Activated CD4-positive, CD25-positive, alpha-beta regulatory T cell treated with anti-CD3 and anti-CD28 coated beads, Interleukin-2, amount 50 U/mL, for 16 hours (primary cell): ENCODE results near the gene BIRC3.
"Not testable (repeated sequence)": the region's sequence is repeated elsewhere in the genome, so short reads cannot be mapped to it uniquely, and the experiment has no call there.

Source experiments
- DNase-seq: peaks from one replicate; pipeline ENCODE4 v3.0.0-alpha.2; 2020; ENCODE audit warnings: low read depth, low spot score

BIRC3 gene

GRCh38 chr11:102295045-102295444 is 22.2 kb upstream of the BIRC3 start:
- no peak for DNase-seq

- not testable (repeated sequence) for DNase-seq
These were observed 20.5 kb upstream of the BIRC3 start for GRCh38 chr11:102296757-102297156.

DNA sequence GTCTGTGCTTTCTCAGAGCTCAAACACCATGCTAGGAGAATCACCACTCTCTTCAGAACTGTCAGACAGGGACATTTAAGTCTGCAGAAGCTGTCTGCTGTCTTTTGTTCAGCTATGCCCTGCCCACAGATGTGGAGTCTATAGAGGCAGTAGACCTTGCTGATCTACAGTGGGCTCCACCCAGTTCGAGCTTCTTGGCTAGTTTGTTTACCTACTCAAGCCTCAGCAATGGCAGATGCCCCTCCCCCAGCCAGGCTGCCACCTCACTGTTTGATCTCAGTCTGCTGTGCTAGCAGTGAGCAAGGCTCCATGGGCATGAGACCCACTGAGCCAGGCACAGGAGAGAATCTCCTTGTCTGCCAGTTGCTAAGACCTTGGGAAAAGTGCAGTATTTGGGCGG is 16.4 kb upstream of the BIRC3 start:
- DNase-seq = peak; percentile 37

DNA sequence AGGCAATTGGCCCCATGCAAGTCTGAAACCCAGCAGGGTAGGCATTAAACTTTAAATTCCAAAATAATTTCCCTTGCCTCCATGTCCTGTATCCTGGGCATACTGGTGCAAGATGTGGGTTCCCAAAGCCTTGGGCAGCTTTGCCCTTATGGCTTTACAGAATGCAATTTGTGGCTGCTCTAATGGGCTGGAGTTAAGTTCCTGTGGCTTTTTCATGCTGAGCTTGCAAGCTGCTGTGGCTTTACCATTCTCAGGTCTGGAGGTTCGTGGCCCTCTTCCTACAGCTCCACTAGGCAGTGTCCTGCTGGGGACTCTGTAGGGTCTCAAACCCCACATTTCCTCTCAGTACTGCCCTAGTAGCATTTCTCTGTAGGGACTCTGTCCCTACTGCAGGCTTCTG is 15.0 kb upstream of the BIRC3 start:
- DNase-seq = no peak

GRCh38 chr11:102304686-102305085 is 12.6 kb upstream of the BIRC3 start:
- DNase-seq = no peak

DNA sequence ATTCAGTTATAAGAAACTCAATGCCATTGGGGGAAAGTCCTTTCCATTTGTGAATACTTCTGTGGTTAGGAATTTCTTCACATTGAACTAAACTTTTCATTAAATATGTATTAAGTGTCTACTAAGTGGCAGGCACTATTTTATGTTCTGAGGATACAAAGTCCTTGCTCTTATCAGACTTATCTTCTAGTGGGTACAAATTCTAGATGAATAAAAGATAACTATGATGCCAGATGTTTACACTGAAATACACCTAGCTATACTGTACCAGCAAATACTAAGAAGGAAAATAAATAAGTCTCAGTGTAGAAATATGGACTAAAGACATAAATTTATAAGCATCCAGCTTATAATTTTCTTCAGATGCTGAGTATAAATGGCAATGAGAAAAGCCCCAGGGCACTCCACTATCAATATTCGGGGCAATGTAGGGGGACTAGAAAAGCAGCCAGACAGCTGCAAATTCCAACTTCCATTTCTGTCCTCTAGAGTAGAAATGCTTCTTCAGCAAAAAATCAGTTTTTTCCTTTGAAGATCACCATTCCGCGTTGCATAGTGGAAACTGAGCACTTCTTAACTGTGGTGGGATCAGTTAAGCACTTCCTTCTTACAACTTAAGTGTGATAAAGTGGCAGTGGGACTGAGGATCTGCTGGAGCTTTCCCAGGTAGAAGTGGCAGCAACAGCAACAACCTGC is 11.8 kb upstream of the BIRC3 start:
- no peak for DNase-seq

- no peak for DNase-seq
These were observed 11.2 kb upstream of the BIRC3 start for GRCh38 chr11:102306048-102306597.

DNA sequence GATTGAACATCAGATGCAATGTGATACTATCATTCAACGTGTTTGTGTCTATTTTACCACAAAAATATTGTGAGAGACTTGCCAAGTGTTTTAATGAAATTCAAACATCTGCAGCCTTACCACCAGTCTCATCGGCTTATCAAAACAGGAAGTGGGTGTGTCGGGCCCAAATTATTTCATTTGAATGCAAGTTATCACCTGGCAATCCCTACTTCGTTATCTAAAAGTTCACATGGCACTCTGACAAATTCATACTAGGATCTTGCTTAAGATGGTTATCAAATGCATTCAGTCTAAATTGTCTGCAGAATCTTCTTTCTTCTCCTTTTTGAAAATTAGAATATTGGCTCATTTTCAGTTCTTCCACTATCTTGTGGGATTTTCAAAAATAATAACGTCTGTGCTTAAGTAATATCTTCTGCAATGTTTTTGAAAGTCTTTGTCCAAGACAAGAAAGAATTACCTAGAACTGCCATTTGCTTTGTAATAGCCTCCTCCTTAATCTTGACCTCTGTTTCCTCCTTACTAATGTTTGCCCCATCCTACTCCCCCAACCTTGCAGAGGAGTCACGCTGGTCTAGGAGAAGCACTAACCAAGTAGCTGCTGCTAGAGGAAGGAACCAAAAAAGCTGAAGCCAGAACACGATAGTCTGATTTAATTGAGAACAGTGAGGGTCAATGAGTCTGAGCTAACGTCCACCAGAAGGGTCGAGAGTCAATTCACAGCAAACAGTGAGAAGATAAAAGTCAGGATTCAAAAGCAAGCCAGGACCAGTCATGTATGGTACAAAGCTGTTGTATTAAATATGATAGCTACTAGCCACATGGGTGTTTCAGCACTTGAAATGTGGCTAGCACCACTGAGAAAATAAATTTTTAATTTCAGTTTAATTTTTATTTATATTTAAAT is 10.2 kb upstream of the BIRC3 start:
- DNase-seq = no peak

- no peak for DNase-seq
These were observed 9.6 kb upstream of the BIRC3 start for GRCh38 chr11:102307727-102308038.

GRCh38 chr11:102309621-102310541 is 7.4 kb upstream of the BIRC3 start:
- no peak for DNase-seq

- DNase-seq = no peak
These were observed 4.6 kb upstream of the BIRC3 start for GRCh38 chr11:102312667-102313066.

GRCh38 chr11:102313238-102313940 is 3.9 kb upstream of the BIRC3 start:
- no peak for DNase-seq

DNA sequence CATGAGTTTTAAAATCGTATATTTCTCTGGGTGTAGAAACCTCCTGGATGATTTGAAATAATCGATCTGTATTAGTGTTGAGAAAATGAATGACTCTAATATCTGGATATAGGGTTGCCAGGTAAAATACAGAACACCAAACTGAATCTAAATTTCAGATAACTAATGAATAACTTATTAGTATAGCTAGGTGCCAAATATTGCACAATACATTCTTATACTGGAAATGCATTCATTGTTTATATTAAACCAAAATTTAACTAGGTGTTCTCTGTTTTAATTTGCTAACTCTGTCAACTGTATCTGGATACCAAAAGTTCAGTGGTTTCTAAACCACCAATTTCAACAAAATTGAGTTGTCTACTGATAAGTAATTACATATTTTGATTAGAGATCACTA is 2.5 kb upstream of the BIRC3 start:
- DNase-seq = no peak

- DNase-seq = no peak
These were observed 859 bp upstream of the BIRC3 start for GRCh38 chr11:102316346-102316904.

GRCh38 chr11:102317768-102318103 is 452 bp downstream of the BIRC3 start:
- DNase-seq = no peak

DNA sequence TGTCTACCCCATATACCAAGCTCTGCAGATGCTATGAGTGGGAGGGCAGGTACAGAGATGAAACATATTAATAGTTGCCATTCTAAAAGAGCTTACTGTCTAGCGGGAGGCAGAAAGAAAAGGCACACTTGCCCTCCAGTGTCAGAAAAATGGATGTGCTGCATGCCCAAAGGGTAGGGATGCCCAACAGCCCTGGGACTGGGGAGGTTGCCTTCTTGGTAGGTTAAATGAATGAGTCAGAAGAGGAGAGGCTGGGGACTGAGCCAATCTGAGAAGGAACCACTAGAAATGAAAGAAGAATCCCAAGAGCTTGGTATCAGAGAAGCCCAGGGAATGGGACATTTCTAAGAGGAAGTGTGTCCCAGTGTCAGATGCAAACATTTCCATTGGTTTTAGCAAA is 1.2 kb downstream of the BIRC3 start:
- DNase-seq = peak; percentile 43

GRCh38 chr11:102319544-102319943 is 2.3 kb downstream of the BIRC3 start:
- no peak for DNase-seq

DNA sequence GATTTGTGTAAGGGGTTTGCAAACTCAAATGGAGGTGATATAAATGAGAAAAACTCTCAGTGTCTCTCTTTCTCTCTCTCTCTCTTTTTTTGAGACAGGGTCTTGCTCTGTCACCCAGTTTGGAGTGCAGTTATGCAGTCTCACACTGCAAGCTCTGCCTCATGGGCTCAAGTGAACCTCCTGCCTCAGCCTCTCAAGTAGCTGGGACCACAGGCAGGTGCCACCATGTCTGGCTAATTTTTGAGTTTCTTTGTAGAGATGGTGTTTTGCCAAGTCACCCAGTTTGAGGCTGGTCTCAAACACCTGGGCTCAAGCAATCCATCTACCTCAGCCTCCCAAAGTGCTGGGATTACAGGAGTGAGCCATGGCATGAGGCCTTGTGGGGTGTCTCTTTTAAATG is 2.9 kb downstream of the BIRC3 start:
- DNase-seq = no peak

DNA sequence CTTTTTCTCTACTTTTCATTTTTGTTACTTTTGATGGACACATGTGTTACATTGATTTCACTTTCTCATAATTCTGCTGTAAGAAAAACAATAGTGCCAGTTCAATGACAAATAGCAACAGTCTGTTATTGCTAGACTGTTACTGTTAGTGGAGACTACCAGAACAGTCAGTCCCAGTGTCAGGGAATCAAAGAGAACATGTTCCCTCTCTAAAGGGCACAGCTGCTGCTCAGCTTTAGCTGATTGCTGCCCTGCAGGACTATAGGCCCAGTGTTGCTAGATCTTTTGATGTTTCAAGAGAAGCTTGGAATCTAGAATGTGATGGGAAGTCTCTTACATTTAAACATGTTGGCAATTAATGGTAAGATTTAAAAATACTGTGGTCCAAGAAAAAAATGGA is 3.4 kb downstream of the BIRC3 start:
- no peak for DNase-seq

DNA sequence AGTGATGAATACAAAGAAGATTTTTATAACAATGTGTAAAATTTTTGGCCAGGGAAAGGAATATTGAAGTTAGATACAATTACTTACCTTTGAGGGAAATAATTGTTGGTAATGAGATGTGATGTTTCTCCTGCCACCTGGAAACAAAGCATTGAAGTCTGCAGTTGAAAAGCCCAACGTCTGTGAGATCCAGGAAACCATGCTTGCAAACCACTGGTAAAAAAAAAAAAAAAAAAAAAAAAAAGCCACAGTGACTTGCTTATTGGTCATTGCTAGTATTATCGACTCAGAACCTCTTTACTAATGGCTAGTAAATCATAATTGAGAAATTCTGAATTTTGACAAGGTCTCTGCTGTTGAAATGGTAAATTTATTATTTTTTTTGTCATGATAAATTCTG is 5.3 kb downstream of the BIRC3 start:
- DNase-seq = no peak
